Dermis blood vessel endothelial cell (primary cell): ENCODE data around the gene ZNF143. TPM values are rescaled to one million over a fixed set of nuclear protein-coding genes. Genes with fewer than 3 reads are reported as not detected.

Experiments
- DNase-seq: peaks from one replicate; pipeline ENCODE4 v3.0.0; 2010
- total RNA-seq: library from RNA; depleted of rRNA; stranded (reverse); fragments of >200 nt; gene quantifications from 2 replicates; pipeline ENCODE4 v1.2.3, GENCODE V29; 2014

ZNF143 gene
- total RNA-seq, 1 donor from 2014 or later = 30.1 TPM

DNA sequence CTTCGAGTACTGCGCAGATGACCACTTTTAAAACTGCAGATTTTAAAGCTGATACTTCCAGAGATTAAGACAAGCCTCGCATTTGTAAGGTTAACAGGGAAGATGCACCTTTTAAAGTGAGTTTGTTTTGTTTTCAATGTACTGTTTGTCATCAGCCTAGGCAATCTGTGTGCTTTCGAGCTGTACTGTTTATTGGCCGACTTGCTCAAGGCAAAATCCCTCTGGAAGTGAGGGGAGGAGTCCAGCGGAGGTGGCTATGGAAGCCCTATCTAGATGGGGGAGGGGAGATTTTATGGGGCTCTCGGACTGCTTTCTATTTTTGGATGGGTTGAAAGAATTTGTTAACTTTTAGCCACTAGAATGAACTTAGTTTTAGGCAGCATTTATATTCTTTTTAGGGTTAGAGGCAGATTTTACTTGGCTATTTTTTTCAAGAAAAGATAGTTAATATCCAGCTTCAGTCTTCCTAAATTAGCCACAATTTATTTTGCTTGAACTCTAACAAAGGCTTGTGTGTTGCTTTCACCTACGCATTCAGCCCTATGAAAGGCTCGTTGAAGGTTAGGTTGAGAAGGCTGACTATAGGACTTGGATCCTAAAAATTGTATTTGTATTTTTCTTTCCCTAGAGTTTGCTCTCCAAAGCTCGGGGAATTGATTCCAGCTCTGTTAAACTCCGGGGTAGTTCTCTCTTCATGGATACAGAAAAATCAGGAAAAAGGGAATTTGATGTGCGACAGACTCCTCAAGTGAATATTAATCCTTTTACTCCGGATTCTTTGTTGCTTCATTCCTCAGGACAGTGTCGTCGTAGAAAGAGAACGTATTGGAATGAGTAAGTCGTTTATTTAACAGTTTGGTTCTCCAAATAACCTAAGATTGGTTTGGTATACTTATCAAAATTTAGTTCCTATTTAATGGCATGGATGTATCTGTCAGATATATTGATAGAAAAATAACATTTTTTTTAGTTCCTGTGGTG, 114.7 kb downstream of the ZNF143 start:
- DNase-seq = peak; percentile 92

- DNase-seq = peak; percentile 18
Measured at GRCh38 chr11:9576701-9577381, 116.0 kb downstream of the ZNF143 start.

DNA sequence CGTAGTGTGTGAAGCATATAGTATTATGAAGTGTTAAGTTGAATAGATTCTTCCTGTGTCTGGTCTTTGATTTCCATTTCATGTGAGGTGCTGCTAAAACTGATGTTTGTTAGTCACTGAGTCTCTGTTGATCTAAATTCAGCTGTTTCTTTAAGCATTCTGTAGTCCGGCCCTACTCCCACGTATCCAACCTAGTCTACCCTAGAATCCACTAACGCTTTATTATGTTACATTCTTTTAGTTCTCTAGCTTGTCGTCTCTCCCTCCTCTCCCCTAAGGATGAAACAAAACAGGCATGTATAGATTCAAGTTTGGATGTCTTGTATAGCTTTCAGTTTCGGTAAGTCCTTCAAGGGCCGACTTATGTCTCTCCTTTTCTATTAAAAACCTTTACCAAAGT, 116.7 kb downstream of the ZNF143 start:
- DNase-seq = no peak

Other genes starting within 250 kb of the ZNF143 start
- 146 and 195 TPM in 2 replicates for gene DENND5A, start 195.7 kb upstream of the ZNF143 start, total RNA-seq
- gene TMEM41B, start 146.4 kb upstream of the ZNF143 start, total RNA-seq = 33.8 and 48.2 TPM in 2 replicates
- 119 and 170 TPM in 2 replicates for gene IPO7, start 76.4 kb upstream of the ZNF143 start, total RNA-seq
- gene WEE1, start 112.7 kb downstream of the ZNF143 start, total RNA-seq = 32.0 and 35.1 TPM in 2 replicates
- 152 and 157 TPM in 2 replicates for gene SWAP70, start 203.1 kb downstream of the ZNF143 start, total RNA-seq